GM18502 (cell line): Measurements from ENCODE around the gene SPATA31D3.
"Not testable (repeated sequence)": the region's sequence is repeated elsewhere in the genome, so short reads cannot be mapped to it uniquely, and the experiment has no call there.

Experiments used
- ATAC-seq: cut with Tn5 transposase; IDR thresholded peaks from one replicate; pipeline ENCODE4 v1.9.1; 2021; ENCODE audit warnings: mild to moderate bottlenecking; ENCODE audit not compliant: unreplicated experiment, poor library complexity

SPATA31D3 gene

GRCh38 chr9:81943393-81943792 lies at the start of gene SPATA31D3:
TSS of gene SPATA31D3 (plus strand) at chr9:81943500. CDS start at chr9:81943586, 86 bp downstream.
- not testable (repeated sequence) for ATAC-seq

GRCh38 chr9:81893929-81894328 lies 49.4 kb upstream of the SPATA31D3 start:
- no peak for ATAC-seq

- ATAC-seq: no peak
Observed at GRCh38 chr9:81894891-81895290, 48.4 kb upstream of the SPATA31D3 start.

GRCh38 chr9:81896070-81896469 lies 47.2 kb upstream of the SPATA31D3 start:
- ATAC-seq: no peak

- ATAC-seq: no peak
Observed at GRCh38 chr9:81898851-81899250, 44.4 kb upstream of the SPATA31D3 start.

GRCh38 chr9:81902196-81902595 lies 41.1 kb upstream of the SPATA31D3 start:
- no peak for ATAC-seq

DNA sequence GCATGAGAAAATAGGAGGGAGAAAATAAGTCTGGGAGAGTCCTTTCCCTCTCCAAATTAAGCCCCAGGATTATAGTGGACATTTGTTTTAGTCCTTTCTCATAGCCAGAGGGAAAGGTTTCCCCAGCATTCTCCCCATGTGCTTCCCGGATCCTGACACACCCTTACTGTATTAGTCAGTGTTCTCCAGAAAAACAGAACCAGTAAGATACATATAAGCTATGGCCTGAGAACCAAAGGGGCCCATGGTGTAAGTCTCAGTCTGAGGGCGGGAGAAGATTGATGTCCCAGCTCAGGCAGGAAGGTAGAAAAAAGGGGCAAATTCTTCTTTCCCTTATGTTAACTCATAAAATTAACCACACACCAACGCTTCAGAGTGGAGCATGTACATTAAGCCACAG lies 40.7 kb upstream of the SPATA31D3 start:
- ATAC-seq: no peak

- no peak for ATAC-seq
Observed at GRCh38 chr9:81906671-81907070, 36.6 kb upstream of the SPATA31D3 start.

DNA sequence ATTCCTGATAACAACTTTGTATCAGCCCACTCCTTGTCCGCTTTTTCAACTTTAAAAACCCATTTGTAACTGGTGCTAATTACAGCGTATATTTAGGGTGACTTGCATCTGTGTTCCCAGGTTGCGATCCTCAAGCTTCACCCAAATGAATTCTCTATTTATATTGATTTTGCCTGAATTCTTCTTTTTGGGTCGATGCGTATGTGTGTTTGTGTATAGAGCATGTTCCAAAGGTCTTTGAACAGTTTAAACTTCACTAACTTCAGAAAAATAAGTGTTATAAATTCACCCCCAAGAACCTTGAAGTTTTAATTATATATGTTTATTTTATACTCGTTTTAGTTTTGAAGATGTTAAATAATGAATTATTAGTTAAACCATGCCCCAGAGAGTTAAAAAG lies 31.2 kb upstream of the SPATA31D3 start:
- ATAC-seq: no peak

DNA sequence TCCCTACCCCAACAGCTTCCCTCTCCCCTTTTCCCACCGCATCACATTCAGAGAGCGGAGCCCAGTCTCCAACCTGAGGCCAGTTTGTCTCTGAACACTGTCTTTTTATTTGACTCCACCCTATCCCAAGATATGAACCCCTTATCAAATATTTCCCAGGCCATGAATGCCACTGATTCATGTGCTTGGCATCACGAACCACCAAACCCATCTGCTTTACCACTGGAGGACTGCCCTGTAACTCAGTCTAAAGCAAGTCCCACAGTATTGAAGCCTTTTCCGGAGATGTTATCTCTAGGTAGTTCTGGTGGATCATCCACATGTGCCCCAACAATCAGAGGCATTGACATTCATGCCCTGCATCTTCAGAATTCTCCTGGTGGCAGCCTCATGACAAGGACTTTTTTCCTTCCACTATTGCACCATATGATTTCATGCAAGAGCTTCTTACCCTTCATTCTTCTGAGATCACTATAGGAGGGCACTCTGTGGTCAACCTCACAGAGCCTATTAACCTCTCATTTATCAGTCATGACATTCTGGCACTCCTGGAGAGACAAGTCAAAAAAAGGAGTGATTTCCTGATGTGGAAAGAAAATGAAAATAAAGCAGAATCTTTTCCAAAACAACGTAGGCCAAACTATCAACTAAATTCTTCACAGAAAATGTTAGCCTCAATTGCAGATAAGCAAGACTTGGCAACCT lies 27.3 kb upstream of the SPATA31D3 start:
- no peak for ATAC-seq

GRCh38 chr9:81918507-81918906 lies 24.8 kb upstream of the SPATA31D3 start:
- ATAC-seq: not testable (repeated sequence)

GRCh38 chr9:81928305-81928704 lies 15.0 kb upstream of the SPATA31D3 start, which contains the start of gene SPATA31D4:
TSS of gene SPATA31D4 (plus strand) at chr9:81928428. CDS start at chr9:81928514, 86 bp downstream.
- ATAC-seq: not testable (repeated sequence)

- not testable (repeated sequence) for ATAC-seq
Observed at GRCh38 chr9:81930147-81930546, 13.2 kb upstream of the SPATA31D3 start.

- not testable (repeated sequence) for ATAC-seq
Observed at GRCh38 chr9:81933547-81933946, 9.8 kb upstream of the SPATA31D3 start.

DNA sequence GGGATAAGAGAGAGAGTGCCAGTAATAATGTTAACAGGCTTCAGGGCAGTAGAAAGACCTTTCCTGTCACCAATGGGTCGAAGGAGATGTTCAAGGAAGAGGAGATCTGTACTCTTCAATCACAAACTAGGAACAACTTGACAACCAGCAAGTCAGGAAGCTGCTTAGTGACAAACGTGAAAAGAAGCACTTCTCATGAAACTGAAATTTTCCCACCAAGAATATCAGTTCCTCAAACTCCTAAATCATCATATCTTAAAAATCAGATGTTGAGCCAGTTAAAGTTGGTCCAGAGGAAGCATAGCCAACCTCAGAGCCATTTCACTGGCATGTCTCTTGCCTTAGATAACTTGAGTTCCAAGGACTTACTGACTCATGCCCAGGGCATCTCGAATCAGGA lies 5.3 kb downstream of the SPATA31D3 start:
- ATAC-seq: not testable (repeated sequence)

DNA sequence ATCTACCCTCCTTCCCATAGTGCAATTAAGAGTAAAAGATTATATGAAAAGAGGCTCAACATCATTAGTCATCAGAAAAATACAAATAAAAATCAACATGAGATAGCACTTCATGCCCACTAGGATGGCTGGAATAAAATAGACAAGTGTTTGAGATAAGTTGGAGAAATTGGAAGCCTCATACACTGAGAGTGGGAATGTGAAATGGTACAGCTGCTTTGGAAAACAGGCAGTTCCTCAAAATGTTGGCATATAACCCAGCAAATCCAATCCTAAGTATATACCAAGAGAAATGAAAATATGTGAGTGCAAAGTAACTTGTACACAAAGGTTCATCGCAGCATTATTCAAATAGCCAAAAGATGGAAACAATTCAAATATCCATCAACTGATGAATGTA lies 9.8 kb downstream of the SPATA31D3 start:
- no peak for ATAC-seq

GRCh38 chr9:81955625-81956024 lies 12.3 kb downstream of the SPATA31D3 start:
- ATAC-seq: no peak

DNA sequence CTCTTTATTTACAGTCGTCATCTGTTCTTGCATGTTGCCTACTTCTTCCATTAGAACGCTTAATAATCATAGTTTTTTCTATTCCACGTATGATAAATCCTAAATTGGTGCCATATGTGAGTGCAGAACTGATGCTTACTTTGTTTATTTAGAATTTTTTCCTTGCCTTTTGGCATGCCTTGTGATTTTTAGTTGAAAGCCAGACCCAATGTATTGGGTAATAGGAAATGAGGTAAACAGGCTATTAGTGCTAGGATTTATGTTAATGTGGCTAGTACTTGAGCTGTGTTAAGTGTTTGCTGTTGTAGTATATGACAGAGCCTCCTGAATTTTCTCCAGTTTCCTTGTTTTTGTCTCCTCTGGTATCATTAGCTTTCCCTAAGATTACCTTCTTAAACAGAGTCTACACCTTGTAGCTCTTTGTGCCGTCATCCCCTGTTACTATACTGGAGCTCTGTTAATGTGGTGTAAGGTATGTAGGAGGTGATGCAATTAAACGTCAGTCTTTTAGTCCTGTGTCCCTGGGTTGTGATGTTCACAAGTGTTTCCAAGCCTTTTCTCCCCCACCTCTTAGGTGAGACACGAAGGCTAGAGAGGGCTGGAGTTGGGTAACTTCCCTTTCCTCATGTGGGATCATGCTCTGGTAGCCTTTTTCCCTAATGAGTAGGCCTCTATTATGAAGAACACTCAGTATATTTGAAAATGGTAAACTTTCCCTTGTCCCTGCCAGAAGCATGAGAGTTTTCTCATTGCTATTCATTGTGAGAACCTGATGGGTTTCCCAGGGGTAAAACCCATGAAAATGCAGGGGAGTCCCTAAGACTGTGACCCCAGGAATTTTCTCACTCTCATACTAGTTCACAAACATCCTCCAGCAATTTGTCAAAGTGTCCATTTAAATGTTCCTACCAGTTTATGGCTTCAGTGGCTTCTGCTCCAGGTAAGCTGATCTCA lies 21.2 kb downstream of the SPATA31D3 start:
- ATAC-seq: no peak

DNA sequence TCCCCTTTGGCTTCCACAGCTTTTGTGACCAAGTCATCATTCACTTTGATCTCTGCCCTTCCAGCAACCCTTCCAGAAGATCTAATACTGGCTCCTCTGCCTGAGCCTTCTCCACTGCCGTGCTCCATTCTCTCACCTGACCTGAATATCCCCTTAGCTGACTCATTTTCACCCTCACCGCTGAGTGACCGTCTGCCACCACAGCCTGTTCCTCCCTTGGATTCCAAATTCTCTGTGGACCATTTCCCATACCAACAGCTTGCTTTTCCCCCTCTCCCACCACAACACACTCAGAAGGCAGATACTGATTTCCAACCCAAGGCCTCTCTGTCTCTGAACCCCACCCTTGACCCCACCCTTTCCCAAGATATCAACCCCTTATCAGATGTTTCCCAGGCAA lies 24.7 kb downstream of the SPATA31D3 start:
- no peak for ATAC-seq

DNA sequence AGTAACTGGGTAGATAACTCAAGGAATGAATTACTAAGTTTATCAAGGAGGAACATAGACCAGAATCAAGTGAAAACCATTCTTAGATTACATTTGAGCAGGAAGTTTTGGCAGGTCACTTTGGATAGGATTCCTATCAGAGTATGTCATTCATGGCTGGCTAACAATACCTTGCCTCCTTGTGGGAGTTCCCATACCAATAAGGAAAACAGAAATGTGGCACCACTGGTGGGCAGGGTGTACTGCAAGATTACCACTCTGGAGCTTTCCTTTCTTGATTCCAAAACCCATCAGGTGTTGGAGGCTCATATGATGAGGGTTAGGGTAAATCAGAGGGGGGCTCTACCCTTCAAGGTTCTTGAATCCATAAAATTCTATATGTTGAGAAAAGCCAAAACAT lies 26.7 kb downstream of the SPATA31D3 start:
- ATAC-seq: no peak

- no peak for ATAC-seq
Observed at GRCh38 chr9:81971727-81972126, 28.4 kb downstream of the SPATA31D3 start.
